Loucy (cell line): ENCODE results near the gene GPR18.

ENCODE experiments used
- H2AFZ ChIP-seq: fragments of 200-600 bp; sonication (generic); 2 replicates; pipeline ENCODE4 v1.6.0; 2016; ENCODE audit warnings: antibody characterized with exemption, mild to moderate bottlenecking, low read length, moderate library complexity
- H3F3A ChIP-seq: fragments of 200-600 bp; 2 replicates; pipeline ENCODE4 v1.6.0; 2016; ENCODE audit warnings: antibody characterized with exemption, low read depth, mild to moderate bottlenecking
- H3K27me3 ChIP-seq: fragments of 200-600 bp; sonication (generic); 2 replicates; pipeline ENCODE4 v1.6.1; 2014; ENCODE audit warnings: low read length, mild to moderate bottlenecking; ENCODE audit not compliant: insufficient read depth, poor library complexity, severe bottlenecking
- H3K36me3 ChIP-seq: fragments of 200-600 bp; sonication (generic); 2 replicates; pipeline ENCODE4 v1.6.1; 2016; ENCODE audit warnings: low read length; ENCODE audit not compliant: insufficient read depth
- H3K4me1 ChIP-seq: fragments of 200-600 bp; sonication (generic); 2 replicates; pipeline ENCODE4 v1.5.1; 2014; ENCODE audit warnings: low read length, mild to moderate bottlenecking; ENCODE audit not compliant: insufficient read depth, poor library complexity, severe bottlenecking
- H3K4me2 ChIP-seq: fragments of 200-600 bp; sonication (generic); 2 replicates; pipeline ENCODE4 v1.6.0; 2014; ENCODE audit warnings: antibody characterized with exemption, low read length, low read depth, mild to moderate bottlenecking; ENCODE audit not compliant: poor library complexity, severe bottlenecking
- H3K4me3 ChIP-seq: fragments of 200-600 bp; sonication (generic); 2 replicates; pipeline ENCODE4 v1.5.1; 2014; ENCODE audit warnings: low read length, mild to moderate bottlenecking, mixed read lengths; ENCODE audit not compliant: poor library complexity, severe bottlenecking
- H3K79me2 ChIP-seq: fragments of 200-600 bp; sonication (generic); 2 replicates; pipeline ENCODE4 v1.6.1; 2014; ENCODE audit warnings: low read length; ENCODE audit not compliant: insufficient read depth
- H3K9ac ChIP-seq: fragments of 200-600 bp; sonication (generic); 2 replicates; pipeline ENCODE4 v1.6.0; 2014; ENCODE audit warnings: mild to moderate bottlenecking, low read depth, low read length, moderate library complexity; ENCODE audit not compliant: poor library complexity, severe bottlenecking
- H3K9me2 ChIP-seq: fragments of 200-600 bp; sonication (generic); replicated peaks from 2 replicates; pipeline ENCODE4 v1.6.1; 2016; ENCODE audit warnings: low read depth, low read length, mixed read lengths
- H3K9me3 ChIP-seq: fragments of 200-600 bp; sonication (generic); 2 replicates; pipeline ENCODE4 v1.6.1; 2014; ENCODE audit warnings: mild to moderate bottlenecking, antibody characterized with exemption, low read length, low read depth; ENCODE audit not compliant: insufficient read depth
- H4K20me1 ChIP-seq: fragments of 200-600 bp; sonication (generic); 2 replicates; pipeline ENCODE4 v1.6.0; 2014; ENCODE audit warnings: antibody characterized with exemption, low read length, mild to moderate bottlenecking; ENCODE audit not compliant: insufficient read depth, poor library complexity, severe bottlenecking
- CTCF ChIP-seq: fragments of 200-600 bp; sonication (generic); conservative IDR thresholded peaks from 2 replicates; pipeline ENCODE4 v1.5.1; 2014; ENCODE audit warnings: mild to moderate bottlenecking, antibody characterized with exemption, low read length
- EZH2phosphoT487 ChIP-seq: fragments of 200-600 bp; IDR thresholded peaks from 2 replicates; pipeline ENCODE4 v1.6.1; 2018; ENCODE audit warnings: antibody characterized with exemption, mild to moderate bottlenecking, moderate library complexity, borderline replicate concordance

GPR18 gene

DNA sequence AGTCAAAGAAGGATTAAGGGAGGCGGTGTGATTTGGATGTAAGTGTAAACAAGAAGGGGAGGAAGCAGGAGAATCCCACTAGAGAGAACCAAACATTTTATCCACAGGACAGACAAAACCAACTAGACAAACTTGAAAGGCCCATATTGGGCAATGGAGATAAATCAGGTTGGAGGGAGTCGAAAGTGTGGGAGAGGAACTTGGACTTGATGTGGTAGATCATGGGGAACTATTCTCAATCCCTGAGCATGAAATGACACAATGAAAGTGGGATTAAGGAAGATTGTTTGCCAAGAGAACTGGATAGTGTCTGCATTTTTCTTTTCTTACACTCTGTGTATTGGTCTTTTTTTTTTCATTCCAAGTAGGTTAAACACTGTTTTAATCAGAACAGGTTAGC, 31.1 kb upstream of the GPR18 start:
- no peaks in the 10 kb centered on the region for H3K27me3 ChIP-seq
- no peak overlapping the region for H3K9ac ChIP-seq
- H3K9me2 ChIP-seq = no peaks in the 10 kb centered on the region
- H3K4me2 ChIP-seq = no peak overlapping the region
- peaks cover 39% of the 10 kb centered on the region for H3K79me2 ChIP-seq
- TF ChIP-seq EZH2phosphoT487 = no peak
- TF ChIP-seq CTCF = no peak
- H3K4me1 ChIP-seq = peaks cover 44% of the 10 kb centered on the region
- H4K20me1 ChIP-seq = peaks cover 2% of the 10 kb centered on the region
- no peaks in the 10 kb centered on the region for H3K9me3 ChIP-seq
- H3K36me3 ChIP-seq = peaks cover 23% of the 10 kb centered on the region; the same call in 1 of the 2 replicates
- H3F3A ChIP-seq = no peaks in the 10 kb centered on the region
- H3K4me3 ChIP-seq = no peak overlapping the region
- H2AFZ ChIP-seq = no peak overlapping the region

DNA sequence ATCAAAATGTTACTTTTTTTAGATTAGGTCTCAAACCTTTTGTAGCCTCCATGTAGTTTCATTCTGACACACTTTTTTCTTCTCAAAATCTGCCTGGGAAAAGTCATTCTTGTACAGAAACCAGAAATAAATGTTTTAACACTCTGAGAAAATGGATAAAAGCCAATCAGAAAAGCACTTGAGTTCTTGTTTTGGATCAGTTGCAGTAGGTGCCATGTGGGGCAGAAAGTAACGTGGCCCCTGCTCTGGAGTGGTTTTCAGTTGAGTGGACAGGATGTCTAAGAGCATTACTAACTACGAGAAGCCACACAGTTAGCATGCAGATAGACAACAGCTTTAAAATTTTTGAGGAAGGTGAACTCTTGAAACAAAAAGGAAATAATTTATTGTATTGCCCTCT, 29.9 kb upstream of the GPR18 start:
- no peaks in the 10 kb centered on the region for H4K20me1 ChIP-seq
- no peak for TF ChIP-seq EZH2phosphoT487
- no peak for TF ChIP-seq CTCF
- no peaks in the 10 kb centered on the region for H3K9me3 ChIP-seq
- peak overlapping the region; percentile 30 for H3K9ac ChIP-seq
- H2AFZ ChIP-seq = no peak overlapping the region
- peaks cover 49% of the 10 kb centered on the region for H3K79me2 ChIP-seq
- H3K27me3 ChIP-seq = no peaks in the 10 kb centered on the region
- peak overlapping the region; percentile 34 for H3K4me2 ChIP-seq
- H3K4me1 ChIP-seq = peaks cover 45% of the 10 kb centered on the region
- H3K4me3 ChIP-seq = no peak overlapping the region
- H3K36me3 ChIP-seq = peaks cover 14% of the 10 kb centered on the region; the same call in 1 of the 2 replicates
- H3F3A ChIP-seq = no peaks in the 10 kb centered on the region
- H3K9me2 ChIP-seq = no peaks in the 10 kb centered on the region

DNA sequence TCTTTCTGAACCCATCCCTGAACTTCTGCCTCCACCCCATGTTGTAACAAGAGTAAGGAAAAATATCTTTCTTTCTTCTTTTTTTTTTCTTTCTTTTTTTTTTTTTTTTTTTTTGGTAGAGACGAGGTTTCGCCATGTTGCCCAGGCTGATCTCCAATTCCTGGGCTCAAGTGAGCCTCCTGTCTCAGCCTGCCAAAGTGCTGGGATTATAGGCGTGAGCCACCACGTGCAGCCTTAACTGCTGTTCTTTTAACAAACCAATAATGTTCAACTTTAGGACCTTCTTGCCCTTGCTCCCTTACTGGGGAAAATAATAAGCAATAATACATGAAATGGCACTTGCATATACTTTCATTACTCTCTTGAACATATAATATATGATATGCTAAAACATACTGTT, 29.4 kb upstream of the GPR18 start:
- Histone ChIP-seq H4K20me1 (no peaks in the 10 kb centered on the region), H3K4me3 (no peak overlapping the region), H3F3A (0 out of 2 replicates have a peak, but pooled peaks cover 2% of the 10 kb centered on the region), H3K4me1 (peaks cover 51% of the 10 kb centered on the region), H3K9me2 (no peaks in the 10 kb centered on the region), H3K9ac (peak overlapping the region; percentile 30), H3K27me3 (no peaks in the 10 kb centered on the region), H3K9me3 (no peaks in the 10 kb centered on the region), H2AFZ (no peak overlapping the region), H3K36me3 (peaks cover 13% of the 10 kb centered on the region; the same call in 1 of the 2 replicates), H3K79me2 (peaks cover 54% of the 10 kb centered on the region), H3K4me2 (peak overlapping the region; percentile 34)
- TF ChIP-seq EZH2phosphoT487 (no peak), CTCF (no peak)
